HL-60 (cell line): ENCODE data around the gene DTNBP1.

Experiments
- DNase-seq, 2 experiments: peaks; one replicate each; pipeline ENCODE4 v3.0.0-alpha.2; 2010 to 2020; ENCODE audit warnings: low read depth in 1 of 2, low spot score in 1 of 2
- H3K27ac ChIP-seq: fragments of 250-450 bp; sonication (Bioruptor Pico); replicated peaks from 2 replicates; pipeline ENCODE4 v1.5.1; 2020; ENCODE audit warnings: mild to moderate bottlenecking, moderate library complexity
- H3K27me3 ChIP-seq: fragments of 250-450 bp; sonication (Bioruptor Pico); 2 replicates; pipeline ENCODE4 v1.5.1; 2021; ENCODE audit warnings: mild to moderate bottlenecking, moderate library complexity; ENCODE audit not compliant: insufficient read depth, poor library complexity, severe bottlenecking
- H3K4me3 ChIP-seq: replicated peaks from 2 replicates; pipeline ENCODE4 v1.5.1; 2011; ENCODE audit warnings: mild to moderate bottlenecking, control low read depth, low read length; ENCODE audit not compliant: insufficient read depth
- GABPA ChIP-seq: IDR thresholded peaks from 2 replicates; pipeline ENCODE4 v1.6.1; 2012; ENCODE audit warnings: low read depth
- POLR2AphosphoS5 ChIP-seq: IDR thresholded peaks from 2 replicates; pipeline ENCODE4 v1.6.1; 2012; ENCODE audit warnings: low read depth
- SPI1 ChIP-seq: IDR thresholded peaks from 2 replicates; pipeline ENCODE4 v1.6.1; 2012; ENCODE audit warnings: low read depth, mild to moderate bottlenecking, borderline replicate concordance
- TF ChIP-seq, protein P1 (sequence below): IDR thresholded peaks from 2 replicates; pipeline ENCODE4 v1.6.1; 2012; ENCODE audit warnings: low read depth; ENCODE audit not compliant: insufficient replicate concordance
- TF ChIP-seq, protein P2 (sequence below): IDR thresholded peaks from one replicate; pipeline ENCODE4 v1.5.1; 2011; ENCODE audit warnings: low read length, control low read depth, inconsistent platforms; ENCODE audit not compliant: insufficient read depth

The DTNBP1 gene

DNA sequence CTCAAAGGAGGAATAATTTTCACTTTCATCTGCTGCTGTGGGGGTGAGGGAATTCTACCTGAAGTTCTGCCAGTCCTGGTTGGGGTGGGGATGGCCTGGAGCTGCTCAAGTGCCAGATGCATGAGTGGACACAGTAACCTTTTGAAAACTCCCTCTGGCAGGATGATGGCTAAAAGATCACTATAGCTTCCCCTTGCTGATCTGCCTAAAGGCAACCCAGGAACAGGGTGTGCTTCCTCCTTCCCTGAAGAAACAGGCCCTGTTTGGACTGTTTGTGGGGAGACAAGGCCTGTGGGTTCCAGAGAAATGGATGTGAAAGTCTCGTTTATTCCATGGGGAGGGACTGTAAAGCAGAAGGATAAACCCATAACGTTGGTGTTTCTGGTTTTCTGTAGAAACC lies 176.9 kb downstream of the DTNBP1 start:
- Histone ChIP-seq H3K4me3 (no peak overlapping the region), H3K27ac (no peak overlapping the region), H3K27me3 (no peaks in the 10 kb centered on the region)
- TF ChIP-seq SPI1 (no peak), GABPA (no peak), POLR2AphosphoS5 (no peak)
- TF ChIP-seq, protein P1, sequence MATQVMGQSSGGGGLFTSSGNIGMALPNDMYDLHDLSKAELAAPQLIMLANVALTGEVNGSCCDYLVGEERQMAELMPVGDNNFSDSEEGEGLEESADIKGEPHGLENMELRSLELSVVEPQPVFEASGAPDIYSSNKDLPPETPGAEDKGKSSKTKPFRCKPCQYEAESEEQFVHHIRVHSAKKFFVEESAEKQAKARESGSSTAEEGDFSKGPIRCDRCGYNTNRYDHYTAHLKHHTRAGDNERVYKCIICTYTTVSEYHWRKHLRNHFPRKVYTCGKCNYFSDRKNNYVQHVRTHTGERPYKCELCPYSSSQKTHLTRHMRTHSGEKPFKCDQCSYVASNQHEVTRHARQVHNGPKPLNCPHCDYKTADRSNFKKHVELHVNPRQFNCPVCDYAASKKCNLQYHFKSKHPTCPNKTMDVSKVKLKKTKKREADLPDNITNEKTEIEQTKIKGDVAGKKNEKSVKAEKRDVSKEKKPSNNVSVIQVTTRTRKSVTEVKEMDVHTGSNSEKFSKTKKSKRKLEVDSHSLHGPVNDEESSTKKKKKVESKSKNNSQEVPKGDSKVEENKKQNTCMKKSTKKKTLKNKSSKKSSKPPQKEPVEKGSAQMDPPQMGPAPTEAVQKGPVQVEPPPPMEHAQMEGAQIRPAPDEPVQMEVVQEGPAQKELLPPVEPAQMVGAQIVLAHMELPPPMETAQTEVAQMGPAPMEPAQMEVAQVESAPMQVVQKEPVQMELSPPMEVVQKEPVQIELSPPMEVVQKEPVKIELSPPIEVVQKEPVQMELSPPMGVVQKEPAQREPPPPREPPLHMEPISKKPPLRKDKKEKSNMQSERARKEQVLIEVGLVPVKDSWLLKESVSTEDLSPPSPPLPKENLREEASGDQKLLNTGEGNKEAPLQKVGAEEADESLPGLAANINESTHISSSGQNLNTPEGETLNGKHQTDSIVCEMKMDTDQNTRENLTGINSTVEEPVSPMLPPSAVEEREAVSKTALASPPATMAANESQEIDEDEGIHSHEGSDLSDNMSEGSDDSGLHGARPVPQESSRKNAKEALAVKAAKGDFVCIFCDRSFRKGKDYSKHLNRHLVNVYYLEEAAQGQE, result no peak
- TF ChIP-seq, protein P2, sequence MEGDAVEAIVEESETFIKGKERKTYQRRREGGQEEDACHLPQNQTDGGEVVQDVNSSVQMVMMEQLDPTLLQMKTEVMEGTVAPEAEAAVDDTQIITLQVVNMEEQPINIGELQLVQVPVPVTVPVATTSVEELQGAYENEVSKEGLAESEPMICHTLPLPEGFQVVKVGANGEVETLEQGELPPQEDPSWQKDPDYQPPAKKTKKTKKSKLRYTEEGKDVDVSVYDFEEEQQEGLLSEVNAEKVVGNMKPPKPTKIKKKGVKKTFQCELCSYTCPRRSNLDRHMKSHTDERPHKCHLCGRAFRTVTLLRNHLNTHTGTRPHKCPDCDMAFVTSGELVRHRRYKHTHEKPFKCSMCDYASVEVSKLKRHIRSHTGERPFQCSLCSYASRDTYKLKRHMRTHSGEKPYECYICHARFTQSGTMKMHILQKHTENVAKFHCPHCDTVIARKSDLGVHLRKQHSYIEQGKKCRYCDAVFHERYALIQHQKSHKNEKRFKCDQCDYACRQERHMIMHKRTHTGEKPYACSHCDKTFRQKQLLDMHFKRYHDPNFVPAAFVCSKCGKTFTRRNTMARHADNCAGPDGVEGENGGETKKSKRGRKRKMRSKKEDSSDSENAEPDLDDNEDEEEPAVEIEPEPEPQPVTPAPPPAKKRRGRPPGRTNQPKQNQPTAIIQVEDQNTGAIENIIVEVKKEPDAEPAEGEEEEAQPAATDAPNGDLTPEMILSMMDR, result no peak
- DNase-seq, result no peak

DNA sequence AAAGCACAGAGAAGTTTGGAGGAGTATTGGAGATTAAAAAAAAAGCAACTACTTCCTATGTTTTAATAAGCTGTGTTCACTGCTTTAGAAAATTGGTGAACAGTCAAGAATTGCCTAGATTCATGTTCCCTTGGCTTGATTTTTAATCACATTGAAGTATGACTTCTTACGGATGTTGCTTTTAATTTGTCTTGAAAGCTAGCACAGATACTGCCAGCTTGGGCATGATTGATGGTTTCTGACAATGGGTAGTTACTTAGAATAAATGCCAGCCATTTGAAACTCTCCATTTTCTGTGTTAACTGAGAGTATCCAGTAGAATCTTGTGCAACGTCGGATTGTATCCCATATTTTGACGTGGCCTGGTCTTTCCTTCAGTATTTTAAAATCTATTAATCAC lies 178.0 kb downstream of the DTNBP1 start:
- DNase-seq, result no peak
- no peak overlapping the region for H3K4me3 ChIP-seq
- TF ChIP-seq, protein P1, result no peak
- TF ChIP-seq, protein P2, result no peak
- TF ChIP-seq GABPA (no peak), SPI1 (no peak), POLR2AphosphoS5 (no peak)
- no peaks in the 10 kb centered on the region for H3K27me3 ChIP-seq
- no peak overlapping the region for H3K27ac ChIP-seq

DNA sequence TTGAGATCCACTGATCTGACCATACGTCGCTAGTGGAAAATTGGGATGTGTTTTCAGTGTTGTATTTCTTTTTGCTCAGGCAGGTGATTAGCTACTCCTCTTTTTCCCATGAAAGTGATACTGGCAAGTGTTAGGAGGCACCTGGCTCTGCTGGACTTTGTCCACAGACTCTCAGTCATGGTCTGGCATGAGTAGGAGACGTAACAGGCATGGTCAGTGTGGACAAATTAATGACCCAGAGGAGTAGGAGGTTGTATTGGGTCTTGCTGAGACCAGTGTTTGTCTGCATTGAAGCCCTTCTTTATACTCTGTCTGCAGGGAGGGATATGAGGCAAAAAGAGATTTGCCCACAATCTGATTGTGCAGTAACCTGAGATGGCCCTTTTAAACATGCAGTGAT lies 178.7 kb downstream of the DTNBP1 start:
- TF ChIP-seq, protein P2, result no peak
- TF ChIP-seq, protein P1, result no peak
- TF ChIP-seq GABPA (no peak), POLR2AphosphoS5 (no peak), SPI1 (no peak)
- no peak for DNase-seq

More for the DNA sequence above, 178.7 kb downstream of the DTNBP1 start:
- Histone ChIP-seq H3K27ac (no peak overlapping the region), H3K27me3 (no peaks in the 10 kb centered on the region), H3K4me3 (no peak overlapping the region)
